NCI-H2227 treated with DMSO at 0.1 percent for 48 hours (cell line): ENCODE data around the gene MSL3.

Experiments
- DNase-seq: peaks from one replicate; lab custom pipeline; 2025; lab: John Stamatoyannopoulos, UW

MSL3 gene

DNA sequence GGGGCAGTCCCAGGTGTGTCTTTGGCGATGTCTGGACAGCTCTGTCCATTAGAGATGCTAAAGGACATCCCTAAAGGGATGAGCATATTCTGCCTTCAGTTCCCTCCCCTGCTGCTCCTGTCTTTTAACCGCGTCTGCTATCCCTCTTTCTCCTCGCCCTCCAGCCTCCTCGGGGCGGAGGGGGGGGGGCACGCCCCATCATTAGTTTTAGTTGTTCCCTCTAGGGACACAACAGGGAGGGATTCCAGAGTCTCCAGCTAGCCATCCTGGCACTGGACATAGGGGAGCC lies 1.1 kb downstream of the MSL3 start:
- no peak for DNase-seq

DNA sequence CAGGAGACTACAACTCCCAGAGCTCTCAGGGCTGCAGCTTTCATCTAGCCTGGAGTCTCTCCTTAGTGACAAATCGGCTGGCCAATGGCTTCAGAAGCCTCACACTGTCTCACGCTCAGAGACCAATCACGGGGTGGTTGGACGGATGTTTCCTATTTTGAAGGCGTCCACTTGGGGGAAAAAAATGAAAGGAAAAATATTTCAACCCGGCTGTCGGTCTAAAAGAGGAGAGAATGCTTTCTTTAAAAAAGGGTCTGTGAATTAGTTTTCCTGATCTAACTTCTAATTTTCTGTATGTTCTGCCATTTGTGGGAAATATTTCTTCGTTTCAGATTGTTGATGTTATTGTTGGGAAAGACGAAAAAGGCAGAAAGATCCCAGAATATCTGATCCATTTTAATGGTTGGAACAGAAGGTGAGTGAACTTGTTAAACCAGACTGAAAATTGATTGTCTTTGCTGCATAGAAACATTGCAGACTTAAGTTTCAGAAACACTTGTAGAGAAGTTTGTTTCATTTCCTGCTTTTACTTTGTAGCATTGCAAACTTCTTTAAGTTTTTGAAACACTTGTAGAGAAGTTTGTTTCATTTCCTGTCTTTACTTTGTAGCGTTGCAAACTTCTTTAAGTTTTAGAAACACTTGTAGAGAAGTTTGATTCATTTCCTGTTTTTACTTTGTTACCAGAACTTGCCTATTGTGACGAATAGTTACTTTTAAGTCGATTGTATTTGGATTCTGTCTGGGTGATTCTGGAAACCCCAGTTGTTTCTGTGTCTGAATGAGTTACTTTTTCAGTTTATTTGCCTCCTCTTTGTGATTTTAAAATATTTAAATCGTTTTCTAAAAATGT lies 1.6 kb downstream of the MSL3 start:
- DNase-seq, result peak; percentile 92

DNA sequence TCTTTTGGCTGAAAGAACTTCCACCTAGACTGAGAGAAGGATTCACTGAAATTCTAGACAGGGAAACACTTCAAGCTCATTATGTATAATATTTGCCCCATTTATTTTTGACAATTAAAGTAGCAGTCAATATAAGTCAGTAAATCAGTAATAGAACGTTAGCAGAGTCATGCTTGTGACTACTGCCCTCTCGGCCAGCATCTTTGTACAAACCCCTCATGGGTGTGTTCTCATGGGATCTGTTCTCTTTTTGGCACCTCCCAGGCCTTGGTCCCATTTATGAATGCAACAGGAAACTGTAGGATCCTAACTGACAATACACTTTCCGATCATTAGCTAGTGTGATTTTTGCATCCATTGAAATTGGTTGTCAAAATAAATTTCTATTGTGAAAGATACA lies 2.9 kb downstream of the MSL3 start:
- DNase-seq, result no peak

GRCh38 chrX:11764602-11765067 lies 6.6 kb downstream of the MSL3 start:
- no peak for DNase-seq

GRCh38 chrX:11765449-11765848 lies 7.4 kb downstream of the MSL3 start:
- no peak for DNase-seq

DNA sequence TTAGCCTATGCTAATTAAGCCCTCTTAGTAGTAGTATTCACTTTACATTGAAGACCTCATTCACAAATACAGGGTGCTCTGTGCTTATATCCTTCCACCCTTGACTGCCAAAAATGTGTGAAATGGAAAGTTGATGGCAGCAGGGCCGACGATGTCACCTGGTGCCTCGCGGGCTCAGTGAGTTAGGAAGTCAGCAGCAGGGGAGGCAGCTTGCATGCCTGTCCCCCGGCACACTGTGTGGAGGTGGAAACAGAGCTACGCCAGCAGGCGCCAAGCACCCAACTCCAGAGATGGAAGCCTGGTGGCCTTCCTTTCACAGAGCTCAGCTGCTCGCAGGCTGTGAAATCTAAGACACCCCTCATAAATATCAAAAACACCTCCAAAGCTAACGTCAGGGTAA lies 8.4 kb downstream of the MSL3 start:
- no peak for DNase-seq

DNA sequence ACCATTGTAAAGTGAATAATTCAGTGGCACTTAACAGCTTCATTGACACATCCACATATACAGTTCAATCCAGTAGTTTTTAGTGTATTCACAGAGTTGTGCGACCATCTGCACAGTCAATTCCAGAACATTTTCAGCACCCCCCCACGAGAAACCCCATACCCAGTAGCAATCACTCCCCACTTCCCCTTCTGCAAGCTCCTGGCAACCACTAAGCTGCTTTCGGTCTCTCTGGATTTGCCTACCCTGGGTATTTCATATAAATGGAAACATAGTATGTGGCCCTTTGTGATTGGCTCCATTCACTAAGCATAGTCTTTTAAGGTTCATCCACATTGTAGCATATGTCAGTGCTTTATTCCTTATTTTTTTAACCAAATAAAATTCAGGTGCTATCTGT lies 10.0 kb downstream of the MSL3 start:
- no peak for DNase-seq

DNA sequence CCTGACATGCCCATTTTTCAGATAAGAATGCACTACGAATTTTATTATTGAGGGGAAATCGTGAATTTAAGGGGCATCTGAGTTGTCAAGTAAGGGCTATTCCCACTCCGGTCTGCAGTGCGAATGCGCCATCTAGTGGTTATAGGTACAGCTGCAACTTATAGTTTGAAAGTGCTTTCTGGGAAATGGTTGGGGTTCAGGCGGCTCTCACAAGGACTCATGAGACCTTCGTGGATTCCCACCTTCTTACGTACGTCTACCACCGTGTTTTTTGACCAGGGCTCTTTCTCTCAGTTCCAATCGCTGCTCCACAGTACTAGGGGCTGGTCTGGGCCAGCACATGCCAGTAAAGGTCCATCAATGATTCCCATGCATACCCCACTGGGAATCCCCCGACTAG lies 12.3 kb downstream of the MSL3 start:
- peak; percentile 56 for DNase-seq

DNA sequence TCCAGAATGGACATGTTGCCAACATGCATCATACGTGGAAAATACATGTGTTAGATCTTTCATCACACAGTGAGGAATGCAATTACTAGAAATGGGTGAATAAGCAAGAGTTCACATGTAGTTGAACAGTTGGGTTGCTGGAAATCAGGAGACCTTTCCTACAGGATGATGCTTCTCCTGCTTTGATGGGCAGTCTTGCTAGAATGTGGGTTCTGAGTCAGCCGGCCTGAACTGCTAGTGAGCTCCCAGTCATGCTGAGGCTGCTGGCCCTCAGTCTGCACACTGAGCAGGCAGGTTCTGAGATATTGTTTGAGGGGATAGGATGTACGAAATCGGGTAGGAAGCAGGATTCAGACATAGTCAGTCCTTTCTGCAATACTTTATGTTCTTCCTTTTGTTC lies 20.2 kb downstream of the MSL3 start:
- DNase-seq, result no peak

- no peak for DNase-seq
These were observed 23.1 kb downstream of the MSL3 start for GRCh38 chrX:11781133-11781532.

DNA sequence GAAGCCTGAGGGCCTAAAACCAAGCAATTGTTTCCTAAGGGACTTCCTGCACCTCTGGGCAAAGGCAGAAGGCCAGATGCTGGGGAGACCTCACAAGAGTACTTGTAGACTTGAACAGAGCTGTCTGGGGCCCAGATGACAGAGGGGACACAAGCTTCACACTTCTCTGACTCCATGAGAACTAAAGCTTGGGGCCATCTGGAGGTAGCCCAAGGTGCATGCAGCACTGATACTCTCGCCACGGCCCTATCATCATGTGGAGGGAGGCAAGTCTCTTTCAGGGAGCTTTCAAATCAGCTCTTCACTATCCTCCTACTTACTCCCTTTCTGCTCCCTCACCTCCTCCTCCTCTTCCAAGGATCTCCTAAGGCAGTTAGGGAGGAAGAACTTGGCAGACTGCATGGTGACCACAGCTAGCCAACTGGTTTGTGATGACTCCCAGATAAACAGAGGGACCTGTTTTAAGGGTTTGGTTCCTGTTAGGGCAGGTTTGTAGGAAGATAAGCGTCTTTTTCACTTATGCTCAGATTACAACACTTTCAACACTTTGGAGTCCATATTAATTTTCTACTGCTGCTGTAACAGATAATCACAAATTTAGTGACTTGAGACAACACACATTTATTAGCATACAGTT lies 23.8 kb downstream of the MSL3 start:
- no peak for DNase-seq

- DNase-seq, result peak; percentile 10
These were observed 26.5 kb downstream of the MSL3 start for GRCh38 chrX:11784543-11784942.

- no peak for DNase-seq
These were observed 28.8 kb downstream of the MSL3 start for GRCh38 chrX:11786862-11787261.

GRCh38 chrX:11787564-11787963 lies 29.5 kb downstream of the MSL3 start:
- peak; percentile 34 for DNase-seq

- no peak for DNase-seq
These were observed 31.8 kb downstream of the MSL3 start for GRCh38 chrX:11789809-11790208.

- no peak for DNase-seq
These were observed 33.1 kb downstream of the MSL3 start for GRCh38 chrX:11791090-11791489.

- no peak for DNase-seq
These were observed 33.5 kb downstream of the MSL3 start for GRCh38 chrX:11791537-11791936.

DNA sequence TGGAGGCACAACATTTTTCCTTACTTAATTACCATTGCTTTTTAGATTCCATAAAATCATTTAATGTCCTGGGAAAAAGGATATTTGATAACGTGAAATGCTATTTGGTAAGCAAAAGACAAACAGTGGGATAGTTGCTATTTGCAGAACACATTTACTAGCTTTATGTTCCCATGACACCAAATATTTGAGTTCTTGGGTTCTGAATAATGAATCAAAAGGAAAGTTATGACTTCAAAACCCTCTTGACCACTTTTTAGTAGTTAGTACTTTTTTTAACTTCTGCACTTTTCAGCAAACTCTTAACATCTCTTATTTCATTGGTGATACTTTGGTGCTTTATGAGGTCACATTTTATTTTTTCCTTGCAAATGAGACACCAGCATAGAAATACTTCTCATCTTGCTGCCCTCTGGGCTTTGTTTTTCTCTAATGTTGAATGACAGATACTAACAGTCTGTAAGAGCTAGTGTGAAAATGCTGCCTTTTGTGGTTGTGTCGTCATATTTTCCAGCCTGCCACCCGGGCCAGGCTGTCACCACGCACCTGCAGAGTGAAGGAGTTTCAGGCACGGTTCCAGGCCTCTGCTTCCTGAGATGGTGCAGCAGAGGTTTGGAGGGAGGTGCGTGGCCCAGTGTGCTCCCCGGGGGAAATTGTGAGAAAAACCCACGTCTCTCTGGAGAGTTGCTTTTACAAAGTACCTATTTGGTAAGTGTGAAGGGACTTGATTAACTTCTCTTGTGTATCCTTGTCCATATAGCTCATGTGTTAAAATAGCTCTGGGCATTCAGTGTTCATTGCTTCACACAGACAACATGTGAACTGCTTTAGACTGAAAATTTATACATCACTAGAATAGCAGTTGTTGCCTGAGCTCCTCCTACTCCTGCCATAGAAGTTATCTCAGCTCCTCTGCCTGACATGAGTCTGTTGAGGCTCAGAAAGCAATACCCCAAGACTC lies 34.7 kb downstream of the MSL3 start:
- no peak for DNase-seq

DNA sequence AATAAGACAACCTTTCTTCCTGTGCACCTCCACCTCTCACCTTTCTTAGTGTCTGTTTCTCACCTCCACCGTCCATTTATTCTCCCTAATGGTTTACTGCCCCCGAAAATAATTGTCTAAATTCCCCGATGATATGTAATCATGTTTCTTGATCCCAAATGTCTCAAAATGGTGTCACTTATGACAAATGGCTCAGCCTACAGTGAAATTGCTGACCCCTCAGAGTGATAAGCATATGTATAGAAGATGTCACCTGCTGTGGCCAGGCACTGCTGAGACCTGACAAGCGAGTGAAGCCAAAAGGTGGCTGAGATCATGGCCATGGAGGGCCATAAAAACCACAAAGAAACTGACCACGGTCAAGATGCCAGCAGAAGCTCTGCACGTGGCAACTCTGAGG lies 35.7 kb downstream of the MSL3 start:
- DNase-seq, result no peak

- no peak for DNase-seq
These were observed 55.3 kb downstream of the MSL3 start for GRCh38 chrX:11813341-11813740.
